ENCODE data around the gene GABRB1.

The GABRB1 gene

DNA sequence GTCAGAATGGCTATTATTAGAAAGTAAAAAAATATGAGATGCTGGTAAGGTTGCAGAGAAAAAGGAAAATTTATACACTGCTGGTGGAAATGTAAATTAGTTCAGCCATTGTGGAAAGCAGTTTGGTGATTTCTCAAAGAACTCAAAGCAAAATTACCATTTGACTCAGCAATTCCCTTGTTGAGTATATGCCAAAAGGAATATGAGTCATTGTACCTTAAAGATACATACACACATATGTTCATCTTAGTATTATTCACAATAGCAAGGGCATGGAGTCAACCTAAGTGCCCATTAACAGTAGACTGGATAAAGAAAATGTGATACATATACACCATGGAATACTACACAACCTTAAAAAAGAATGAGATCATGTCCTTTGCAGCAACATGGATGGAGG lies 284.0 kb downstream of the GABRB1 start:
- Histone ChIP-seq H3K9me3 (ENCODE audit: control insufficient read depth, insufficient read depth, low read length) (no peaks in the 10 kb centered on the region), H3K4me3 (ENCODE audit: low read length) (no peak overlapping the region), H3K27me3 (ENCODE audit: control insufficient read depth, insufficient read depth, low read length) (no peaks in the 10 kb centered on the region), H3K27ac (ENCODE audit: low read length) (no peak overlapping the region), H3K36me3 (ENCODE audit: control insufficient read depth, insufficient read depth, low read length) (no peaks in the 10 kb centered on the region), H3K4me1 (ENCODE audit: control insufficient read depth, insufficient read depth, low read length) (no peaks in the 10 kb centered on the region)
- DNase-seq (ENCODE audit: low read depth, low spot score), result no peak

DNA sequence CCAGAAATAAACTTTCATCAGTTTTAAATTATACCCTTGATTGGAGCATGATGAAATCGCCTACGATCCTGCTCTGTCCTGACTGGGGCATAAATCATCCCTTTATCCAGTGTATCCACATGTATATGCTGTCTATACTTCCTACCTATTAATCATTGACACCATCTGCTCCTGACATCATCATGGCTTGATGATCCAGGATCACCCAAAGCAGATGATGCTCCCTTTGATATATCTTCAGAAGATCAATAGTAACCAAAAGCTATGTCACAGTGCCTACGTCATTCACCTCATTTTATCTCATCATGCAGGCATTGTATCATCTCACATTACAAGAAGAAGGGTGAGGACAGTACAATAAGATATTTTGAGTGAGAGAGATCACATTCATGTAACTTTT lies 294.7 kb downstream of the GABRB1 start:
- H3K27me3 ChIP-seq (ENCODE audit: control insufficient read depth, insufficient read depth, low read length), result no peaks in the 10 kb centered on the region
- H3K27ac ChIP-seq (ENCODE audit: low read length), result no peak overlapping the region
- no peak overlapping the region for H3K4me3 ChIP-seq (ENCODE audit: low read length)
- no peaks in the 10 kb centered on the region for H3K4me1 ChIP-seq (ENCODE audit: control insufficient read depth, insufficient read depth, low read length)
- no peaks in the 10 kb centered on the region; the same call in 1 of the 2 replicates for H3K9me3 ChIP-seq (ENCODE audit: control insufficient read depth, insufficient read depth, low read length)
- no peak for DNase-seq (ENCODE audit: low read depth, low spot score)
- no CpG with 5 or more reads among the region's 3 CpGs for WGBS (ENCODE audit: insufficient coverage, insufficient read length)
- H3K36me3 ChIP-seq (ENCODE audit: control insufficient read depth, insufficient read depth, low read length), result no peaks in the 10 kb centered on the region

- Histone ChIP-seq H3K4me3 (ENCODE audit: low read length) (no peak overlapping the region), H3K4me1 (ENCODE audit: control insufficient read depth, insufficient read depth, low read length) (no peaks in the 10 kb centered on the region), H3K27me3 (ENCODE audit: control insufficient read depth, insufficient read depth, low read length) (no peaks in the 10 kb centered on the region), H3K27ac (ENCODE audit: low read length) (no peak overlapping the region), H3K9me3 (ENCODE audit: control insufficient read depth, insufficient read depth, low read length) (no peaks in the 10 kb centered on the region; the same call in 1 of the 2 replicates), H3K36me3 (ENCODE audit: control insufficient read depth, insufficient read depth, low read length) (no peaks in the 10 kb centered on the region)
- no peak for DNase-seq (ENCODE audit: low read depth, low spot score)
Measured at GRCh38 chr4:47330866-47331265, 299.5 kb downstream of the GABRB1 start.

GRCh38 chr4:47334652-47335051 lies 303.3 kb downstream of the GABRB1 start:
- WGBS (ENCODE audit: insufficient coverage, insufficient read length), result no CpG with 5 or more reads among the region's 3 CpGs
- H3K4me1 ChIP-seq (ENCODE audit: control insufficient read depth, insufficient read depth, low read length), result no peaks in the 10 kb centered on the region
- no peaks in the 10 kb centered on the region for H3K27me3 ChIP-seq (ENCODE audit: control insufficient read depth, insufficient read depth, low read length)
- no peaks in the 10 kb centered on the region for H3K9me3 ChIP-seq (ENCODE audit: control insufficient read depth, insufficient read depth, low read length)
- no peak overlapping the region for H3K27ac ChIP-seq (ENCODE audit: low read length)
- DNase-seq (ENCODE audit: low read depth, low spot score), result no peak
- H3K36me3 ChIP-seq (ENCODE audit: control insufficient read depth, insufficient read depth, low read length), result no peaks in the 10 kb centered on the region
- no peak overlapping the region for H3K4me3 ChIP-seq (ENCODE audit: low read length)

GRCh38 chr4:47337893-47338292 lies 306.5 kb downstream of the GABRB1 start:
- Histone ChIP-seq H3K4me1 (ENCODE audit: control insufficient read depth, insufficient read depth, low read length) (no peaks in the 10 kb centered on the region), H3K4me3 (ENCODE audit: low read length) (no peak overlapping the region), H3K36me3 (ENCODE audit: control insufficient read depth, insufficient read depth, low read length) (no peaks in the 10 kb centered on the region), H3K27me3 (ENCODE audit: control insufficient read depth, insufficient read depth, low read length) (no peaks in the 10 kb centered on the region), H3K9me3 (ENCODE audit: control insufficient read depth, insufficient read depth, low read length) (no peaks in the 10 kb centered on the region), H3K27ac (ENCODE audit: low read length) (no peak overlapping the region)
- no peak for DNase-seq (ENCODE audit: low read depth, low spot score)
- WGBS (ENCODE audit: insufficient coverage, insufficient read length), result no CpG with 5 or more reads among the region's 2 CpGs

DNA sequence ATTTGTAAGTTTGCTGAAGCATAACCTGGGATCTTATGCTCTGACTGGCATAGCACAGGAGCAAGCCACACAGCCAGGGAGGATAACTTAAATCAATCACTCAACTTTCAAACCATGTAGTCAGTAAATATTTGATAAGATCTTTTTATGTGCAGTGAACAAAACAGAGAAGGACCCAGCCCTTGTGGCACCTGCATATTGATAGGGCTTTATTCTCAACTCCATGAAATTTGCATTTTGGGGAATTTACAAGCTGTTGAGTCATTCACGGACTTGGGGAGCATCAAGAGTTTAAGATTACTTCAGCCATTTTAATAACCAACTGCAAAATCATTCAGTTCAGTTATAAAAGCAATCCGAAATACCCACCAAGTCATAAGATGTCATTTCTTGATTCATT lies 309.5 kb downstream of the GABRB1 start:
- WGBS (ENCODE audit: insufficient coverage, insufficient read length), result no CpG with 5 or more reads among the region's 2 CpGs
- DNase-seq (ENCODE audit: low read depth, low spot score), result no peak
- Histone ChIP-seq H3K36me3 (ENCODE audit: control insufficient read depth, insufficient read depth, low read length) (no peaks in the 10 kb centered on the region), H3K9me3 (ENCODE audit: control insufficient read depth, insufficient read depth, low read length) (no peaks in the 10 kb centered on the region), H3K4me1 (ENCODE audit: control insufficient read depth, insufficient read depth, low read length) (no peaks in the 10 kb centered on the region), H3K27ac (ENCODE audit: low read length) (no peak overlapping the region), H3K27me3 (ENCODE audit: control insufficient read depth, insufficient read depth, low read length) (no peaks in the 10 kb centered on the region), H3K4me3 (ENCODE audit: low read length) (no peak overlapping the region)

GRCh38 chr4:47342796-47343195 lies 311.4 kb downstream of the GABRB1 start:
- DNase-seq (ENCODE audit: low read depth, low spot score), result no peak
- no peaks in the 10 kb centered on the region for H3K9me3 ChIP-seq (ENCODE audit: control insufficient read depth, insufficient read depth, low read length)
- WGBS (ENCODE audit: insufficient coverage, insufficient read length), result no CpG with 5 or more reads among the region's 4 CpGs
- H3K27me3 ChIP-seq (ENCODE audit: control insufficient read depth, insufficient read depth, low read length), result no peaks in the 10 kb centered on the region
- no peak overlapping the region for H3K4me3 ChIP-seq (ENCODE audit: low read length)
- no peaks in the 10 kb centered on the region for H3K4me1 ChIP-seq (ENCODE audit: control insufficient read depth, insufficient read depth, low read length)
- no peak overlapping the region for H3K27ac ChIP-seq (ENCODE audit: low read length)
- no peaks in the 10 kb centered on the region for H3K36me3 ChIP-seq (ENCODE audit: control insufficient read depth, insufficient read depth, low read length)

DNA sequence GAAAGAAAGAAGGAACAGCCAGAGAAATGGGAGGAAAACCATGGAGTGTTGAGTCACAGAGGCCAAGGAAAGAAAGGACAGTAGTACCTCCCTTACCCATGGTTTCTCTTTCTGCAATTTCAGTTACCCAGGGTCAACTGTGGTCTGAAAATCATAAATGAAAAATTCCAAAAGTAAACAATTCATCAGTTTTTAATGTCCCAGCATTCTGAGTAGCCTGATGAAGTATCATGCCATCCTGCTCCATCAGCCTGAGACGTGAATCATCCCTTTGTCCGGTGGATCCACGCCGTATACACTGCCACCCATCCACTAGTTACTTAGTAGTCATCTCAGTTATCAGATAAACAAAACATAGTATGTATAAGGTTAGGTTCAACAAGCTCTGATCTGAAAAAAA lies 318.0 kb downstream of the GABRB1 start:
- no peak for DNase-seq (ENCODE audit: low read depth, low spot score)
- Histone ChIP-seq H3K27ac (ENCODE audit: low read length) (no peak overlapping the region), H3K4me3 (ENCODE audit: low read length) (no peak overlapping the region), H3K4me1 (ENCODE audit: control insufficient read depth, insufficient read depth, low read length) (no peaks in the 10 kb centered on the region), H3K27me3 (ENCODE audit: control insufficient read depth, insufficient read depth, low read length) (no peaks in the 10 kb centered on the region), H3K9me3 (ENCODE audit: control insufficient read depth, insufficient read depth, low read length) (no peaks in the 10 kb centered on the region; the same call in 1 of the 2 replicates), H3K36me3 (ENCODE audit: control insufficient read depth, insufficient read depth, low read length) (no peaks in the 10 kb centered on the region)
- WGBS (ENCODE audit: insufficient coverage, insufficient read length), result no CpG with 5 or more reads among the region's 4 CpGs

DNA sequence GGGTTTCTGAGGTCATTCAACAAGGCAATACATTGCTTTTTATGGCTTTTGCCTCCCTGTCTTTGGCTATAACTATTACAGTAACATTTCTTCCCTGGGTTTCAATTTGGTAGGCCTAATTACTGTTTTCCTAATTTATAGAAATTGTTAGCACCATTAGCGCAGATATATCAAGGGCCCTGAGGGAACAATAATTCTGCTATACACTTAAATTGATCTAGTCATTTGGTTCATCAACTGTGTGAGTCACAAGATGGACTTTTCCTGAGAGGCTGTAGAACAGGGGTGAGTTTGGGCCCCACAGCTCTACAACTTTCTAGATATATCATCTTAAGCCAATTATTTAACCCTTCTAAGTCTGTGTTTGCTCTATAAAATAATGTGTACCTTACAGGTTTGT lies 324.2 kb downstream of the GABRB1 start:
- no peaks in the 10 kb centered on the region for H3K36me3 ChIP-seq (ENCODE audit: control insufficient read depth, insufficient read depth, low read length)
- no peak for DNase-seq (ENCODE audit: low read depth, low spot score)
- no peaks in the 10 kb centered on the region for H3K4me1 ChIP-seq (ENCODE audit: control insufficient read depth, insufficient read depth, low read length)
- no peak overlapping the region for H3K27ac ChIP-seq (ENCODE audit: low read length)
- no peaks in the 10 kb centered on the region for H3K27me3 ChIP-seq (ENCODE audit: control insufficient read depth, insufficient read depth, low read length)
- no CpG with 5 or more reads among the region's 1 CpG for WGBS (ENCODE audit: insufficient coverage, insufficient read length)
- no peaks in the 10 kb centered on the region; the same call in 1 of the 2 replicates for H3K9me3 ChIP-seq (ENCODE audit: control insufficient read depth, insufficient read depth, low read length)
- no peak overlapping the region for H3K4me3 ChIP-seq (ENCODE audit: low read length)

GRCh38 chr4:47359891-47360290 lies 328.5 kb downstream of the GABRB1 start:
- WGBS (ENCODE audit: insufficient coverage, insufficient read length), result no CpG with 5 or more reads among the region's 4 CpGs
- H3K27me3 ChIP-seq (ENCODE audit: control insufficient read depth, insufficient read depth, low read length), result no peaks in the 10 kb centered on the region
- peaks cover 1% of the 10 kb centered on the region; the same call in 1 of the 2 replicates for H3K9me3 ChIP-seq (ENCODE audit: control insufficient read depth, insufficient read depth, low read length)
- H3K27ac ChIP-seq (ENCODE audit: low read length), result no peak overlapping the region
- H3K4me3 ChIP-seq (ENCODE audit: low read length), result no peak overlapping the region
- H3K4me1 ChIP-seq (ENCODE audit: control insufficient read depth, insufficient read depth, low read length), result no peaks in the 10 kb centered on the region
- no peak for DNase-seq (ENCODE audit: low read depth, low spot score)
- no peaks in the 10 kb centered on the region for H3K36me3 ChIP-seq (ENCODE audit: control insufficient read depth, insufficient read depth, low read length)

- no peaks in the 10 kb centered on the region for H3K4me1 ChIP-seq (ENCODE audit: control insufficient read depth, insufficient read depth, low read length)
- WGBS (ENCODE audit: insufficient coverage, insufficient read length), result no CpG with 5 or more reads among the region's 2 CpGs
- H3K4me3 ChIP-seq (ENCODE audit: low read length), result no peak overlapping the region
- H3K27ac ChIP-seq (ENCODE audit: low read length), result no peak overlapping the region
- DNase-seq (ENCODE audit: low read depth, low spot score), result no peak
- no peaks in the 10 kb centered on the region for H3K27me3 ChIP-seq (ENCODE audit: control insufficient read depth, insufficient read depth, low read length)
- H3K36me3 ChIP-seq (ENCODE audit: control insufficient read depth, insufficient read depth, low read length), result no peaks in the 10 kb centered on the region
- no peaks in the 10 kb centered on the region; the same call in none of the 2 replicates for H3K9me3 ChIP-seq (ENCODE audit: control insufficient read depth, insufficient read depth, low read length)
Measured at GRCh38 chr4:47367761-47368160, 336.4 kb downstream of the GABRB1 start.

All from iPS DF 6.9 (cell line).